GM12801 (cell line): Measurements from ENCODE around the gene F2RL1.

Experiments
- TF ChIP-seq, protein P1 (sequence below): IDR thresholded peaks from one replicate; pipeline ENCODE4 v1.5.1; 2011; ENCODE audit warnings: control low read depth; ENCODE audit not compliant: insufficient read length; ENCODE audit errors: extremely low read depth

F2RL1 gene

DNA sequence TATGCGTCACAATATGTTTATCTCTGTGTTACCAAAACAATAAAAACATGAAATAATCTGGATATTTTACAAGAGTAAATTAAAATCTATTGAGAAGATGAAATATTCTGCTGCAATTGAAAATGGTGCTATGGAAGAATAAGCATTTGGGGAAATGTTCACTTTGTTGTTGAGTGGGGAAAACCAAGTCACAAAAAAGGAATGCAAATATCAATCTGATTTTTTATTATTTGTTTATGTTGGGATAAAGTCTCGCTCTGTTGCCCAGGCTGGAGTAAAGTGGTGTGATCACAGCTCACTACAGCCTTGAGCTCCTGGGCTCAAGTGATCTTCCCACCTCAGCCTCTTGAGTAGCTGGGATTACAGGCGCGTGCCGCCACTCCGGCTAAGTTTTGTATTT, 8.6 kb upstream of the F2RL1 start:
- TF ChIP-seq, protein P1, sequence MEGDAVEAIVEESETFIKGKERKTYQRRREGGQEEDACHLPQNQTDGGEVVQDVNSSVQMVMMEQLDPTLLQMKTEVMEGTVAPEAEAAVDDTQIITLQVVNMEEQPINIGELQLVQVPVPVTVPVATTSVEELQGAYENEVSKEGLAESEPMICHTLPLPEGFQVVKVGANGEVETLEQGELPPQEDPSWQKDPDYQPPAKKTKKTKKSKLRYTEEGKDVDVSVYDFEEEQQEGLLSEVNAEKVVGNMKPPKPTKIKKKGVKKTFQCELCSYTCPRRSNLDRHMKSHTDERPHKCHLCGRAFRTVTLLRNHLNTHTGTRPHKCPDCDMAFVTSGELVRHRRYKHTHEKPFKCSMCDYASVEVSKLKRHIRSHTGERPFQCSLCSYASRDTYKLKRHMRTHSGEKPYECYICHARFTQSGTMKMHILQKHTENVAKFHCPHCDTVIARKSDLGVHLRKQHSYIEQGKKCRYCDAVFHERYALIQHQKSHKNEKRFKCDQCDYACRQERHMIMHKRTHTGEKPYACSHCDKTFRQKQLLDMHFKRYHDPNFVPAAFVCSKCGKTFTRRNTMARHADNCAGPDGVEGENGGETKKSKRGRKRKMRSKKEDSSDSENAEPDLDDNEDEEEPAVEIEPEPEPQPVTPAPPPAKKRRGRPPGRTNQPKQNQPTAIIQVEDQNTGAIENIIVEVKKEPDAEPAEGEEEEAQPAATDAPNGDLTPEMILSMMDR, result no peak

DNA sequence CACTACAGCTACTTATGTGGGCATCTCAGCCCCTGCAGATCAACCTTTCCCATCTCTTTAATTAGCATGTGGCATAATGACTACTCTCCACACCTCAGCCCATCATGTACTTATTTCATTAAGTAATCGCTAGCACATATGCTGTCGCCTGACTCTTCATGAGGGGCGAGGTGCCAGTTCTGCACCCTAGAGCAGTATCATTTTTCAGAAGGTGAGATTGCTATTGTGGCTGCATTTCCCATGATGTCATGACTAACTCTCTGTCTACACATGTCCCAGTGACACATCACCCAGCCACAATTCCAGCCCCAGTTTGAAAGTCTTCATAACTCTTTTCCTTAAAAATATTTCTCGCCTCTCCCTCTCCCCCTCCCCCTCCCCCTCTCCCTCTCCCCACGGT, 7.6 kb upstream of the F2RL1 start:
- TF ChIP-seq, protein P1, result no peak

DNA sequence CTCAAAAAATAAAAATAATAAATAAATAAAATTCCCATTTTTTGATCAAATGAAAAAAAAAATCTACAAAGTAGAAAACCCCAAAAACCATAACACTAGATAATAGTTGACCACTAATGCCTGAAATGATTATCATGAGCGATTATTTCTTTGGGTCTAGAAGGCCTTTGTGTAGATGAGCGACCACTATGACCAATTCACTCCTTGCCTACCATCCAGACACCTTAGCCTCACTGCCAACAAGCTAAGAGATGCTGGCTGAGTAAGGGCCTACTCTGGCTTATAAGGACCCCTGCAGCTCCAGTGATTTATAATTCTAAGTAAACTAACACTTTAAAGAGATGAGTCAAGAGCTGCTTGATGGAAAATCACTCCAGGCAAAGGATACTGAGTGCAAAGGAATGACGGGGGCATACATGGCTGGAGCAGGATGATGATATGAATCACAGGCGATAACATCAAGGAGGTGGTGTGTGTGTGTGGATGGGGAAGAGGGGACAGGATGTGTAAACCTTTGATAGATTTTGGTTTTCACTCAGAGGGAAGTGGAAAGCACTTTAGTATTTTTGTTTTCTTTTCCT, 4.8 kb upstream of the F2RL1 start:
- TF ChIP-seq, protein P1, result no peak

DNA sequence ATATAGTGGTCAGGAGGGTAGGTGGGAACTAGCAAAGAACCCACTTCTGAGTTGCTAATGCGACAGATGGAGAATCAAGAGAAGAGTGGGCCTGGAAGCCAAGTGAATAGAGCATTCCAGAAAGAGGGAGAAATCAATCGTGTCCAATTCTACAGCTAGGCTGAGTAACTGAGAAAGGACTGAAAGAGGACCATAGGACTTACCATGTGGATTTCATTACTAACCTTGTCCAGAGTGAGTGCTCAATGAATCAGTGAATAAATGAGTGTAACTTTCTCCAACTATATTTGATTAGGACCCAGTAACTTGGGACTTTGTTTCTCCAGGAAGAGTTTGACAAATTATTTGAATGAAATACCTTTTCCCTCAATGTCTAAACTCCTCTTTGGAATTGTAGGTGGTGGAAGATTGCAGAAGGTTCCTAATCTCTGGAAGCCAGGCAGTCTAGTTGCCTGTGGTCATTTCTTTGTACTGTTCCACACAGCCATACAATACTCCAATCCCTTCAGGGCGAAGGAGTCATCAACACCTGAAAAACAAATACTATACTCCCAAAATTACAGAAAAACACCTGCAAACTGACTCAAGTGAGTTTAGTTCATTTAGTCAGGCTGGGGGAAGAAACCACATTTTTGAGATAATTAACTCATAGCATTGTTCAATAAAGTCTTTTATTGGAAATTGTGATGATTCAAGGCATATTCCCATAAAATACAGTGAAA, 2.6 kb upstream of the F2RL1 start:
- TF ChIP-seq, protein P1, result no peak

DNA sequence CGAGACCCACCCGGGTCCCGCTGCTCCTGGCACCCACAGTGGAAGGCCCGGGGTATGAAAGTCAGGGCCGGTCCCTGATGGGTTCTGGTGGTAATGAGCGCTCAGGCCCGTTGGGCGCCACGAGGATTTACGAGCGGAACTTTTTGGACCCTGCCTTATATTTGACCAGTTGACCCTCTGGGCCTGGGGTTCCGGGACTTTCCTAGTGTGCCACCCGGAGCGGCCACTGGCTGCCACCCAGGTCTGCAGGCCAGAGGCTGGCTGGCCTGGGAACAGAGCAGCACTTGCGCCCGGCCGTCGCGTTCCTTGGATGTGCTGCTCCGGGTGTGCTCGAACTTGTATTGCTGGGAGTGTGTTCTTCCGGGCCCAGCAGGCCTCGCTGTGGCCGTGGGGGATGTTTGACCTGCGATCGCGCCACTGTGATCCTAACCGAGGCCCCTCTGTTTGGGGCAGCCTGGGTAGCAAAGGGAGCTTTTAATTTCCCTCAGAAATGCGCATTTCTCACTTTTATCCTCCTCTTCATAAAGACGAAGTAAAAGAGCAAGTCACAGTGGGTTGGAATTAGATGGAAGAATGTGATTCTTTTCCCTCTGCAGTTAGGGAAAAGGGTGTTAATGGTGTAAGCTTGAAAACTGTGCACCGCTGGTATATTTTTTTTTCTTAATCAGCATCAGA, 1.2 kb downstream of the F2RL1 start:
- TF ChIP-seq, protein P1, result no peak

DNA sequence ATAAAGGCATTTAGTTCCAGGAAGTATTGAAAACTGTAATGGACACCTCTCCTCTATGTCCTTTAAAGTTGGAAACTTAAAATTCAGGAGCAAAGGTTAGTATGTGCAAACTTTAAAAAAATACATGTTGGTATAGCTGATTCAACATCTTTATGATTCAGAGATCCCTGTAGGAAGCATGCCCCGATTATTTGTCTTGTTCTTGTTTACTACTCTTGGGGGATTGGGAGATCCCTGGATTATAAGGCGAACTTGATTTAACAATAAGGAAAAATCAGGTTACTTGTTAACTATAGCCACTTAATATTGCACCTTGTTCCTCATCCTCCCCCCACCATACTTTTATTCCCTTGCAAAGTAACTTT, 1.7 kb downstream of the F2RL1 start:
- TF ChIP-seq, protein P1, result no peak

DNA sequence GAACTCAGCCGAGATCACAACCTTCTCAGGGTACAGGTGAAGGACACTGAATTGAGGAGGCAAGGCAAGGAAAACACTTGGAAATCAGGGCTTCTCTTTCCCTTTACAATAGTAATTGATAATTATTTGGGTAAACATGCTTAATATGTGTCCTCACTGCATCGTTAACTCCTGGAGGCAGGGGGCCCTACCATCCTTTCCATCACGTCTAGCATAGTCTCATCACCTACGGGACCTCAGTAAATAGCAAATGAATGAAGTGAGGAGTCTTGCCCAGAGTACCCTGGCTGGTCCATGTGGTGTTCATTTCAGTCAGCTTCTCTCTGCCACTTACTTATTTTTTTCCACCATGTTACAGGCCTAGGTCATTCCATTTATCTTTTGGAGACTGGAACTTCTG, 2.3 kb downstream of the F2RL1 start:
- TF ChIP-seq, protein P1, result no peak
